ENCODE results near the gene VIT. TPM values are rescaled to one million over a fixed set of nuclear protein-coding genes. Genes with fewer than 3 reads are reported as not detected.

Gene VIT
- total and polyA plus RNA-seq, 7 donors: 1.2 to 8.5 (median 4.5) TPM

GRCh38 chr2:36710858-36711515 lies 14.5 kb downstream of the VIT start:
- no peaks in the 10 kb centered on the region for H3K4me1 ChIP-seq
- no peak overlapping the region for H3K27ac ChIP-seq
- no peaks in the 10 kb centered on the region for H3K36me3 ChIP-seq (ENCODE audit: insufficient read depth in 1 of 2, low read depth in 1 of 2)
- no peak for TF ChIP-seq CTCF (IDR thresholded peaks at IDR 0.05)
- no peak overlapping the region for H3K4me3 ChIP-seq
- no peaks in the 10 kb centered on the region for H3K9me3 ChIP-seq
- DNase-seq (no peak), ATAC-seq (no peak)
- intact Hi-C loops (cut with DNase I): no loop called here
- WGBS, 3 donors: 65 to 95% (median 91%) methylated on average over 2 of the region's 2 CpGs
- H3K27me3 ChIP-seq (ENCODE audit: insufficient read depth in 3 of 3, low read length in 2 of 3): no peaks in the 10 kb centered on the region

- 59 to 73% (median 71%) methylated on average over 5 of the region's 5 CpGs for WGBS, 3 donors
- no peak for TF ChIP-seq CTCF (IDR thresholded peaks at IDR 0.05)
These were observed 15.3 kb downstream of the VIT start for GRCh38 chr2:36711741-36712314.

GRCh38 chr2:36713310-36713709 lies 16.8 kb downstream of the VIT start:
- Histone ChIP-seq H3K4me1 (no peaks in the 10 kb centered on the region), H3K36me3 (ENCODE audit: insufficient read depth in 1 of 2, low read depth in 1 of 2) (no peaks in the 10 kb centered on the region), H3K4me3 (no peak overlapping the region), H3K27me3 (ENCODE audit: insufficient read depth in 3 of 3, low read length in 2 of 3) (no peaks in the 10 kb centered on the region), H3K27ac (no peak overlapping the region), H3K9me3 (no peaks in the 10 kb centered on the region)
- intact Hi-C loops (cut with DNase I): no loop called here
- TF ChIP-seq CTCF (IDR thresholded peaks at IDR 0.05): no peak
- WGBS, 3 donors: 89 to 92% (median 91%) methylated on average over 8 of the region's 8 CpGs
- no peak for DNase-seq
- no peak for ATAC-seq

More at GRCh38 chr2:36711741-36712314, 15.3 kb downstream of the VIT start:
- no peak for ATAC-seq
- H3K27me3 ChIP-seq (ENCODE audit: insufficient read depth in 3 of 3, low read length in 2 of 3): no peaks in the 10 kb centered on the region
- intact Hi-C loops (cut with DNase I): no loop called here
- no peaks in the 10 kb centered on the region for H3K4me1 ChIP-seq
- H3K9me3 ChIP-seq: no peaks in the 10 kb centered on the region
- H3K36me3 ChIP-seq (ENCODE audit: insufficient read depth in 1 of 2, low read depth in 1 of 2): no peaks in the 10 kb centered on the region
- DNase-seq: no peak
- H3K4me3 ChIP-seq: no peak overlapping the region
- H3K27ac ChIP-seq: no peak overlapping the region

GRCh38 chr2:36716111-36716510 lies 19.6 kb downstream of the VIT start:
- Histone ChIP-seq H3K27me3 (ENCODE audit: insufficient read depth in 3 of 3, low read length in 2 of 3) (peaks cover 0 to 4% (median 0%) of the 10 kb centered on the region in 3 donors), H3K36me3 (ENCODE audit: insufficient read depth in 1 of 2, low read depth in 1 of 2) (no peaks in the 10 kb centered on the region), H3K27ac (no peak overlapping the region), H3K4me3 (no peak overlapping the region), H3K9me3 (no peaks in the 10 kb centered on the region), H3K4me1 (no peaks in the 10 kb centered on the region)
- intact Hi-C loops (cut with DNase I): no loop called here
- ATAC-seq (no peak), DNase-seq (no peak)
- TF ChIP-seq CTCF (IDR thresholded peaks at IDR 0.05): no peak
- WGBS, 3 donors: 65 to 70% (median 66%) methylated on average over 3 of the region's 3 CpGs
